Body of pancreas (tissue), 4 donors: ENCODE measurements around the gene PRKG1. TPM values are rescaled to one million over a fixed set of nuclear protein-coding genes. Genes with fewer than 3 reads are reported as not detected.

Source experiments
- ATAC-seq: fragments of 150-250 bp; one replicate; pipeline ENCODE4 v1.9.1; 2016
- DNase-seq, 4 donors: peaks; one replicate each; pipeline ENCODE4 v3.0.0-alpha.2; 2019
- H3K27ac ChIP-seq, 4 donors: fragments of 200-600 bp; sonication (generic); 1 replicate in 3 of 4; 2 replicates in 1 of 4; pipeline versions ENCODE4 v1.5.1 to v1.6.1; 2016 to 2019; ENCODE audit warnings: mild to moderate bottlenecking in 1 of 4, mixed read lengths in 1 of 4, moderate library complexity in 1 of 4
- H3K27me3 ChIP-seq, 2 donors: fragments of 200-600 bp; sonication (generic); one replicate each; pipeline ENCODE4 v1.6.0; 2016; ENCODE audit warnings: mild to moderate bottlenecking in 1 of 2
- H3K36me3 ChIP-seq, 2 donors: fragments of 200-600 bp; sonication (generic); replicated peaks in 1 of 2; 2 replicates each; pipeline ENCODE4 v1.5.1; 2016; ENCODE audit warnings: low read depth in 2 of 2; ENCODE audit not compliant: insufficient read depth in 1 of 2
- H3K4me1 ChIP-seq: fragments of 200-600 bp; sonication (generic); one replicate; pipeline ENCODE4 v1.6.0; 2016
- H3K4me3 ChIP-seq, 2 donors: fragments of 200-600 bp; sonication (generic); 1 replicate in 1 of 2; 2 replicates in 1 of 2; pipeline ENCODE4 v1.5.1; 2016 to 2019
- H3K9me3 ChIP-seq, 3 donors: fragments of 200-600 bp; sonication (generic); 1 replicate in 2 of 3; 2 replicates in 1 of 3; pipeline ENCODE4 v1.5.1; 2016
- POLR2A ChIP-seq, 3 donors: fragments of 450-650 bp; IDR thresholded peaks; one replicate each; pipeline ENCODE4 v1.6.1; 2016; ENCODE audit warnings: antibody characterized with exemption in 3 of 3, mild to moderate bottlenecking in 2 of 3
- WGBS, 2 donors: methylation state at CpG; one replicate each; pipeline ENCODE4 v1.1.5; 2017; 5-methylcytosine and 5-hydroxymethylcytosine counted together
- intact Hi-C: fragments of 100-400 bp; cut with DNase I; formaldehyde crosslinking; loops from one replicate; pipeline ENCODE4 v1.15.1; 2023
- total RNA-seq, 2 donors: library from RNA; depleted of rRNA; stranded (reverse); fragments of >200 nt; gene quantifications; one replicate each; pipeline ENCODE4 v1.1.0, GENCODE V29; 2016
- TF ChIP-seq, protein P1 (sequence below), 7 experiments: fragments of 450-650 bp in 4 of 7; fragments of 200-600 bp in 3 of 7; sonication (generic) in 3 of 7; IDR thresholded peaks; one replicate each; pipeline ENCODE4 v1.5.1; 2016 to 2019; ENCODE audit warnings: antibody characterized with exemption in 7 of 7

Gene PRKG1
- total RNA-seq, 2 donors from 2014 or later = 14.2 to 18.9 TPM

DNA sequence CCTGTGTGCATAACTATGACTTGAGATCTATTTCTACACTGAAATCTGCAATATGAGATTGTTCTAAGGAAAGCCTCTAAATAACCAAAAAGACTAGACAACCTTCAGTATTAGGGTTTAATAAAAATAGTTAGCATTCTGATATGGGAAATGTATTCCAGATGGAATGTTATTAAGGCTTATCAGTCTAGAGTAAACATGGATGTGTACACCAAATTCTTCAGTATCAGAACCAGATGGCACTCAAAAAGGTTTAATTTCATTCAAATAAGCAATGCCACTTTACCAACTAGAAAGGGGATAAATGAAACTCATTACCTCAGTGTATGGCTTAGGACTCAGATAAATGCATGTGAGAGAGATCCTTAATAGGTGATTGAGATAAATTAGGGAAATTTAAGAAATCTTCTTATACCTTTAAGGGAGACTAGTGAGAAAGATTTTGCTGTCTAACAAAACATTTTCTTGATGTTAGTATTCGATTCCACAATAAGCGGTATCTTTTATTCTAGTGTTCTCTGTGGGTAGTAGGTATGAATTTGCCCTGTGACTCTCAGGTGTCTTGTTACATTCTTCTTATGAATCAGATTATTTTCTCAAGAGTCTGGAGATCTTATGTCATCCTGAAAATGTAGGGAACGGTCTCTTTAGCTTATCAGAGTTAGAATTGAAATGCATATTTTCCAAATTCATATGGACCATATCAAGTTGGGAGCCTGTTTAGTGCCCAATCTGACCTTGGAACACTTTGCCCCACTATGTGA, 159.2 kb downstream of the PRKG1 start:
- H3K27ac ChIP-seq = no peak overlapping the region
- no peaks in the 10 kb centered on the region for H3K4me1 ChIP-seq
- no peak overlapping the region for H3K4me3 ChIP-seq
- H3K9me3 ChIP-seq = no peaks in the 10 kb centered on the region
- H3K27me3 ChIP-seq = no peaks in the 10 kb centered on the region
- intact Hi-C loops = no loop called here
- no peak for ATAC-seq
- WGBS, 2 donors = 89 to 96% methylated on average over 3 of the region's 3 CpGs
- TF ChIP-seq, protein P1, sequence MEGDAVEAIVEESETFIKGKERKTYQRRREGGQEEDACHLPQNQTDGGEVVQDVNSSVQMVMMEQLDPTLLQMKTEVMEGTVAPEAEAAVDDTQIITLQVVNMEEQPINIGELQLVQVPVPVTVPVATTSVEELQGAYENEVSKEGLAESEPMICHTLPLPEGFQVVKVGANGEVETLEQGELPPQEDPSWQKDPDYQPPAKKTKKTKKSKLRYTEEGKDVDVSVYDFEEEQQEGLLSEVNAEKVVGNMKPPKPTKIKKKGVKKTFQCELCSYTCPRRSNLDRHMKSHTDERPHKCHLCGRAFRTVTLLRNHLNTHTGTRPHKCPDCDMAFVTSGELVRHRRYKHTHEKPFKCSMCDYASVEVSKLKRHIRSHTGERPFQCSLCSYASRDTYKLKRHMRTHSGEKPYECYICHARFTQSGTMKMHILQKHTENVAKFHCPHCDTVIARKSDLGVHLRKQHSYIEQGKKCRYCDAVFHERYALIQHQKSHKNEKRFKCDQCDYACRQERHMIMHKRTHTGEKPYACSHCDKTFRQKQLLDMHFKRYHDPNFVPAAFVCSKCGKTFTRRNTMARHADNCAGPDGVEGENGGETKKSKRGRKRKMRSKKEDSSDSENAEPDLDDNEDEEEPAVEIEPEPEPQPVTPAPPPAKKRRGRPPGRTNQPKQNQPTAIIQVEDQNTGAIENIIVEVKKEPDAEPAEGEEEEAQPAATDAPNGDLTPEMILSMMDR (IDR thresholded peaks at IDR 0.05) = no peak
- no peak for TF ChIP-seq POLR2A (IDR thresholded peaks at IDR 0.05)
- H3K36me3 ChIP-seq = no peaks in the 10 kb centered on the region
- no peak for DNase-seq

DNA sequence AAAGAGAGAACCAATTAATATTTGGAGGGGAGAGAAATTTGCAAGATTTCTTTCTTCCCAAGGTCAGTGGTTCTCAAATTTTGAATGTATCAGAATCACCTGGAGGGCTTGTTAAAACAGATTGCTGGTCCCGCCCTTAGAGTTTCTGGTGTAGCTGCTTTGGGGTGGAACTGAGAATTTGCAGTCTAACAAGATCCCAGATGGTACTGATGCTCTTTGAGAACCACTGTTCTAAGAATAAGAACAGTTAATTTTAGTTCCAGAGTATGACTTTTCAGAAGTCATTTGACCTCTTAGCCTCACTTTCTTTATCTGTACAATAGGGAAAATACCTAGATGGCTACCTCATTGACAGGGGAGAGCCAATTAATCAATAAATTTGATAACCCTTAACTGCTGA, 161.6 kb downstream of the PRKG1 start:
- DNase-seq (no peak), ATAC-seq (no peak)
- no peaks in the 10 kb centered on the region for H3K27me3 ChIP-seq
- H3K9me3 ChIP-seq = no peaks in the 10 kb centered on the region
- H3K27ac ChIP-seq = no peak overlapping the region
- no peak for TF ChIP-seq POLR2A (IDR thresholded peaks at IDR 0.05)
- TF ChIP-seq, protein P1 (IDR thresholded peaks at IDR 0.05) = no peak
- H3K4me1 ChIP-seq = no peaks in the 10 kb centered on the region
- WGBS, 2 donors = 93 to 96% methylated on average over 1 of the region's 1 CpG
- intact Hi-C loops = no loop called here
- H3K36me3 ChIP-seq = no peaks in the 10 kb centered on the region
- no peak overlapping the region for H3K4me3 ChIP-seq

DNA sequence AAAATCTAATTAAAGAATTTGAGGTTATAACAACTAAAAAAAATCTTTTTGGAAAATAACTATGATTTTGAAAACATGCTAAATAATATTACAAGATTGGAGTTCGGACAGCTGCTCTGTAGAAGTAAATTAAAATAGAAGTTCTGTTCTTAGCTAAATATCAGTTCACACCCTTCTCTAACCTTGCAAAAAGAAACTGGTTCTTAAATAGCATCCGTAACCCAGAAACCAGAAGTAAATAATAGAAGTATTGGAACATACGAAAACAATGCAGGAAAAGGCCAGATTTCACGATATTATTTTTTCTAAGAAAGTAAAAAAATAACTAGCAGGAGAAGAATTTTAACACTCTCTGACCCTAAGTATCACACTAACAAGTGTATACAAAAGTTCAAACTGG, 164.7 kb downstream of the PRKG1 start:
- no peak overlapping the region for H3K4me3 ChIP-seq
- 81 to 84% methylated on average over 4 of the region's 4 CpGs for WGBS, 2 donors
- no peaks in the 10 kb centered on the region for H3K4me1 ChIP-seq
- TF ChIP-seq, protein P1 (IDR thresholded peaks at IDR 0.05) = no peak
- TF ChIP-seq POLR2A (IDR thresholded peaks at IDR 0.05) = no peak
- no peak overlapping the region for H3K27ac ChIP-seq
- no peaks in the 10 kb centered on the region for H3K36me3 ChIP-seq
- H3K9me3 ChIP-seq = no peaks in the 10 kb centered on the region
- DNase-seq (no peak), ATAC-seq (no peak)
- intact Hi-C loops = no loop called here
- no peaks in the 10 kb centered on the region for H3K27me3 ChIP-seq

DNA sequence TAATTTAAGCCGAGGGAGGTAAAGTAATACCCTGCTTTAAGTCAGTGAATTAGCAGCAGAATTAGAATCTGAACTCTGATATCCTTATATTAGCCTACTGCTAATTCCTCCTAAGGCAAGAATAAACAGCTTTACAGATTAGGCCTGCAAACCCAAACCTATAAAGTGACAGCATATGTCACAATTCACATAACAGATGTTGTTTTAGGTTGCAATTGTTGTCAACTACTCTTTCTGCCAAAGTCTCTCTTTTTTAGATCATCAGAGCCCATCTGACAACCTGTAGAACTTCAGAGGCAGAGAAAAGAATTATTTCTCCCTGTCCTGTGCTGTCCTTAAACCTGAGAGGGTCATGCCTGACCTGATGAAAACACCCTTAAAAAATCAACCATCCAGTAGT, 167.2 kb downstream of the PRKG1 start:
- ATAC-seq (no peak), DNase-seq (no peak)
- peaks cover 6% of the 10 kb centered on the region for H3K4me1 ChIP-seq
- no peaks in the 10 kb centered on the region for H3K27me3 ChIP-seq
- TF ChIP-seq POLR2A (IDR thresholded peaks at IDR 0.05) = no peak
- TF ChIP-seq, protein P1 (IDR thresholded peaks at IDR 0.05) = no peak
- intact Hi-C loops = no loop called here
- H3K36me3 ChIP-seq = no peaks in the 10 kb centered on the region
- H3K9me3 ChIP-seq = no peaks in the 10 kb centered on the region
- no peak overlapping the region for H3K4me3 ChIP-seq
- no peak overlapping the region for H3K27ac ChIP-seq
- 71 to 90% methylated on average over 1 of the region's 1 CpG for WGBS, 2 donors

DNA sequence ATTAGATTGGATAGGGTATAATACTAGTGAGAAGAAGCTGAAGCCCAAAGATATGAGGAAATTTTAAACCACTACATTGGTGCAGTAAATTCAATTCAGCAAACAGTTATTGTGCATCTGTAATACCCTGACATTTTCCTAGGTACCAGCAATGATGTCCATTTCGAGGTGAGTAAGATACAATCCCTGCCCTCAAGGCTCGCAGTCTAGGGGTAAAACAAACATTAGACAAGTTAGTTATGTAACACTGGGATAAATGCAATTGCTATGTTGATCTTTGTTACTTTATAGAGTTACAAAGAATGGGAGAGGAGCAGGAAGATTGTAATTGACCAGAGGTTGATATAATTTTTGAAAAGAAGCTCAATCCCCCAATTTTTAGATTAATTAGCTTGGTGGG, 168.1 kb downstream of the PRKG1 start:
- ATAC-seq = no peak
- WGBS, 2 donors = 45 to 51% methylated on average over 2 of the region's 2 CpGs

More for the DNA sequence above, 168.1 kb downstream of the PRKG1 start:
- no peak for DNase-seq
- Histone ChIP-seq H3K27ac (no peak overlapping the region), H3K36me3 (no peaks in the 10 kb centered on the region), H3K4me3 (no peak overlapping the region), H3K27me3 (no peaks in the 10 kb centered on the region), H3K4me1 (peaks cover 8% of the 10 kb centered on the region), H3K9me3 (no peaks in the 10 kb centered on the region)
- TF ChIP-seq, protein P1 (IDR thresholded peaks at IDR 0.05) = no peak
- TF ChIP-seq POLR2A (IDR thresholded peaks at IDR 0.05) = no peak
- intact Hi-C loops = no loop called here
